Activated T-cell treated with anti-CD3 and anti-CD28 coated beads, Interleukin-2, amount 50 U/mL, for 1 hour (primary cell): ENCODE data around the gene NIT2.
"Not testable (repeated sequence)": the region's sequence is repeated elsewhere in the genome, so short reads cannot be mapped to it uniquely, and the experiment has no call there.

Source experiments
- DNase-seq: peaks from one replicate; pipeline ENCODE4 v3.0.0-alpha.2; 2020

Gene NIT2

DNA sequence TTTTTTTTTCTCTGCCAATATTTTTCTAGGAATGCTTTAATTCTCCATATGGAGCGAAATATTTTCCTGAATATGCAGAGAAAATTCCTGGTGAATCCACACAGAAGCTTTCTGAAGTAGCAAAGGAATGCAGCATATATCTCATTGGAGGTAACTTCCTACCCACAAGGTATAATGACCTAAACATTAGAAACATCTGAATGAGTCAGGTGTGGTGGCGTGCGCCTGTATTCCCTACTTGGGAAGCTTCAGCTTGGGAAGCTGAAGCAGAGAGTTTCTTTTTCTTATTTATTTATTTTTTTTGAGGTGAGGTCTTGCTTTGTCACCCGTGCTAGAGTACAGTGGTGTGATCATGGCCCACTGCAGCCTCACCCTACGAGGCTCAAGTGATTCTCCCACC lies 5.2 kb downstream of the NIT2 start:
- no peak for DNase-seq

- no peak for DNase-seq
Measured at GRCh38 chr3:100340527-100340926, 6.0 kb downstream of the NIT2 start.

DNA sequence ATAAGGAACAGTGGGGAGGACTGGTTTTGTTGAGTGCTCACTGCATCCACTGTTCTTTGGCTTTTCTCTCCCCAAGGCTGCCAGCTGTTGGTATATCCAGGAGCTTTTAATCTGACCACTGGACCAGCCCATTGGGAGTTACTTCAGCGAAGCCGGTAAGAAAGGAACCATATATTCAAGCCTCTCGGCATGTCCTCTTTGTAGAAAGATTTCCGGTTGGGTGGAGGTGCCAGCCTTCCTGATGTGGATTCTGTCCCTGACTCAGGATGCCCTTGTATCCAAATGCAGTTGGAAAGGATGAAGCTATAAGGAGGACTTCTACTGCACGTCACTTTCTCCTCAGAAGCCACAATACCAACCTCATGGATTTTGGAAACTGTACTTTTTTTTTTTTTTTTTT lies 14.2 kb downstream of the NIT2 start:
- DNase-seq = no peak

DNA sequence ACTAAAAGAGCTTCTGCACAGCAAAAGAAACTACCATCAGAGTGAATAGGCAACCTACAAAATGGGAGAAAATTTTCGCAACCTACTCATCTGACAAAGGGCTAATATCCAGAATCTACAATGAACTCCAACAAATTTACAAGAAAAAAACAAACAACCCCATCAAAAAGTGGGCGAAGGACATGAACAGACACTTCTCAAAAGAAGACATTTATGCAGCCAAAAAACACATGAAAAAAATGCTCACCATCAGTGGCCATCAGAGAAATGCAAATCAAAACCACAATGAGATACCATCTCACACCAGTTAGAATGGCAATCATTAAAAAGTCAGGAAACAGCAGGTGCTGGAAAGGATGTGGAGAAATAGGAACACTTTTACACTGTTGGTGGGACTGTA lies 17.2 kb downstream of the NIT2 start:
- not testable (repeated sequence) for DNase-seq

- no peak for DNase-seq
Measured at GRCh38 chr3:100352296-100353231, 18.0 kb downstream of the NIT2 start.

DNA sequence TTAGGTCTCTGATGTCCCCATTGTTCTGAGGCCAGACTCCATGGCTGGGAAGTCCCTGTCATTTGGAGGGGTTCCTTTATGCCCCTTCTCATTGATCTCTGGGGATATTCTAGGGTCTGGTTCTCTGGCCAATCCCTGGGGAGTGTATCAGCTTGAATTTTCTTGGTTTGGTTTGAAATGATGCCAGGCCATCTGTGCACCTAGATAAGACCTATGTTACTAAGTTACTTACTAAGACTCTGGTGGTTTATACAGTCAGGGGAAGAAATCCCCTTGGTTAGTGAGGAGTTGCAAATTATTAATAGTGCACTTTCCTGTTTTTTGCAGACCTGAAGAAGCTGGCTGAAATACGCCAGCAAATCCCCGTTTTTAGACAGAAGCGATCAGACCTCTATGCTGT lies 20.3 kb downstream of the NIT2 start:
- DNase-seq = no peak

GRCh38 chr3:100358413-100358812 lies 23.9 kb downstream of the NIT2 start:
- no peak for DNase-seq

- DNase-seq = no peak
Measured at GRCh38 chr3:100359035-100359434, 24.5 kb downstream of the NIT2 start.

GRCh38 chr3:100360757-100361496 lies 26.4 kb downstream of the NIT2 start:
- DNase-seq = no peak

DNA sequence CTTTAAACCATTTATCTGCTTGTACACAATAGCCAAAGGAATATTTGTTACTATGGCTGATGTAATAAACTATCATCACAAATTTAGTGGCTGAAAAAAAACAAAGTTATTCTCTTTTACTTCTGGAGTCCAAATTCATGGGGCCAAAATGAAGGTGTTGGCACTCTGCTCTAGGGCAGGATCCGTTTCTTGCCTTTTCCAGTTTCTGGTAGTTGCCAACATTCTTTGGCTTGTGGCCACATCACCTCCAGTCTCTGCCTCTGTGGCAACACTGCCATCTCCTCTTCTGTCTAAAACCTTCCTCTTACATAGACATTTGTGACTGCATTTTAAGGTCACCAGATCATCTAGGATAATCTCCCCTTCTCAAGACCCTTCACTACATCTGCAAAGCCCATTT lies 27.3 kb downstream of the NIT2 start:
- DNase-seq = no peak

GRCh38 chr3:100364421-100364820 lies 29.9 kb downstream of the NIT2 start:
- DNase-seq = no peak

GRCh38 chr3:100366424-100366823 lies 31.9 kb downstream of the NIT2 start:
- no peak for DNase-seq

DNA sequence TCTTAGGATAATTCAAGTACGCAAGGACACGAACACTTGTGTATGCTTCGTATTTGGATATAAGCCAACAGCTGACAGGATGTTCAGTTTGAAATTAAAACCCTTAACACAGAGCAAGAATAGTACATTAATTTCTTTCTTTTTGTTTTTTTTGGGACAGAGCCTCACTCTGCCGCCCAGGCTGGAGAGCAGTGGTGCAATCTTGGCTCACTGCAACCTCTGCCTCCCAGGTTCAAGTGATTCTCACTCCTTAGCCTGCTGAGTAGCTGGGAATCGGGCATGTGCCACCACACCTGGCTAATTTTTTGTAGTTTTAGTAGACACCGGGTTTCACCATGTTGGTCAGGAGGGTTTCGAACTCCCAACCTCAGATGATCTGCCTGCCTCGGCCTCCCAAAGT lies 33.9 kb downstream of the NIT2 start:
- no peak for DNase-seq

- DNase-seq = no peak
Measured at GRCh38 chr3:100370756-100371155, 36.2 kb downstream of the NIT2 start.

GRCh38 chr3:100374521-100374920 lies 40.0 kb downstream of the NIT2 start:
- no peak for DNase-seq

- DNase-seq = no peak
Measured at GRCh38 chr3:100376301-100376700, 41.7 kb downstream of the NIT2 start.

DNA sequence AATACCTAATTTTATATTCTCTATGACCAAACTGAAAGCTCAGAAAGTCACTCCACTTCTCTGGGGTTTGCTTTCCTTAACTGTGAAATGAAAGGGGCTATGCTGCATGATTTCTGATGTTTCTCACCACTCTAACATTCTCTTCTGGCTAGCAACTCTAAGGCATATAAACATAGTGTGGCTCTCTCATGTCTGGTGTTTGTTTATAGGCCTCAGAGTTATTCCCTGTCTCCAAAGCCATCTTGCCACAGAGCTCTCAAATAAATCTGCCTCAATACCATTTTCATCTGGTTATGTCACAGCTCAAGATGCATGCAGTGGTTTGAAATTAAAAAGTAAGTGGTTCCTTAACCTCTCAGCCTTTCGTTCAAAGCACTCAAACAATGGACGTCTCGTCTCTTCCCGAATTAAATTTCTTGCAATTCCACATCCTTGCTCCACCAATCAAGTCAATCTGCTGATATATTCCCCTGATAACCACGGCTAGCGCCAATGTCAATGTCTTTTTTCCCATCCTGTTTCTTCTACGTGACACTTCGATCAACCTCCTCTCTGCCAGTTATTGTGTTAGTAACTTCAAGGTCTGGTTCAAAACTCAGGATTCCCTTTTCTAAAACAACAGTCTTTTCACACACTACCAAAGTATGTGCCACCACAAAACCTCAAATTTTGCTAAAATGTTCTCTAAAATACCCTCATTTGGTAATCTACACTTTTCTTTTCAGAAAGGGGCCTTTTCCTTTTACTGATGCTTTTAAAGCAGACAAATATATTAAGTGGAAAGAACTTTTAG lies 50.4 kb downstream of the NIT2 start:
- no peak for DNase-seq

DNA sequence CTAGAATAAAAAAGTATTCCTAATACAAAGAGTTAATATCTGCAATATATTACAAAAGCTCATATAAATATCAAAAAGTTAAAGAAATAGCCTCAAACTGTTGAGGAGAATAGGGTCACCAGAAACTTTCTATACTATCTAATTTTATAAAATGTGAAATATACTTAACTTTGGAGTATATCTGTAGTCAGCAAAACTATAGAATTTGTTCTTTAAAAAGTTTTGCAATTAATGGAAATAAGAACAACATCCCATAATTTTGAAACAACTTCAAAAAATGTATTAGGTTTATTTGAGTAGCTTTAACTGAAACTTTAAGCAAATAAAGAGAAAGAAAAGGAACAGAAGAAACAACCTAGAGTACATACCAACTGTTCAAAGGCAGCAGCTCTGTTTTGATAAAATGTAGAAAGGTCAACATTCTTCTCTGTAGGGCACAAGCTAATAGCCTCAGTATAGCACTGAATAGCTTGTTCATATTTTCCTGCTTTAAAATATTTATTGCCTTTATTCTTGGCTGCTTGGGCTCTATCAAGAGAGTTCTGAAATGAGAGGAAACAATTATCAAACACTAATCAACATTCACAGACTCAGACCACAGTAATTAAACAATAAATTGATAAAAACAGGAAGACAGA lies 52.0 kb downstream of the NIT2 start:
- DNase-seq = no peak

DNA sequence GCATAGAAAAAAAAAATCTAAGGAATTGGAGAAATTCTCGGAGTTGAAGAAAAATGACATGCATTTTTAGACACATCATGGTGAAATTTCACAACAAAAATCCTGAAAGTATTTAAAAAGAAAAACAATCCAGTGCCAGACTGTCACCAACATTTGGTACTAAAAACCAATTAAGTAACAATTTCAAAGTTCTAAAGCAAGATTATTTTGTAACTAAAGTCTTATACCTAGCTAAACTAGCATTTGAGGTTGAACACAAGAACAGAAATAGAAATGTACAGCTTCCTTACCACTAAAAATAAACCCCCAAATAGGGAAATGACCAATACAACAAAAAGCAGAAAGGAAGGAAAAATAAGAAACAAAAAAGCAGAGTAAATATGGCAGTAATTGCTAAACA lies 54.5 kb downstream of the NIT2 start:
- no peak for DNase-seq

GRCh38 chr3:100395679-100396431 lies 61.3 kb downstream of the NIT2 start:
- DNase-seq = no peak

DNA sequence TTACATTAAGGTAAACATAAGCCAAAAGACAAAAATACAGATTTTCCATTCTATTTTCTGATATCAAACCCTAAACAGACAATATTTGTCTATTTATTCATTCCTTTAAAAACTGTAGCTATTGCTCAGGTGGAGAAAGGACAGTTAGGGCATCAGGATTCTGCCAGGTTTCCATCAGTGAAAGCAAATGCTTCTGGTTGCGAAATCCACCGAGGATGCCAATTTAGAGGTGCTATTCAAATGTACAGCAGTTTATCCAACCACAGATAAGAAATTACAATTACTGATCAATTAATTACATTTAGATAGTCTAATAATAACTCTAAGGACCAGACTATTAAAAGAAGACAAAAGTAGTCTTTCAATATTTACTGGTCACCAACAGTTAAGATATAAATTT lies 62.4 kb downstream of the NIT2 start:
- no peak for DNase-seq
